GM19193 (cell line): ENCODE results near the gene TMEM132E.

ENCODE experiments used
- POLR2A ChIP-seq: IDR thresholded peaks from 4 replicates; pipeline ENCODE4 v1.6.1; 2011; ENCODE audit not compliant: insufficient read depth, insufficient read length; ENCODE audit errors: extremely low read depth

TMEM132E gene

DNA sequence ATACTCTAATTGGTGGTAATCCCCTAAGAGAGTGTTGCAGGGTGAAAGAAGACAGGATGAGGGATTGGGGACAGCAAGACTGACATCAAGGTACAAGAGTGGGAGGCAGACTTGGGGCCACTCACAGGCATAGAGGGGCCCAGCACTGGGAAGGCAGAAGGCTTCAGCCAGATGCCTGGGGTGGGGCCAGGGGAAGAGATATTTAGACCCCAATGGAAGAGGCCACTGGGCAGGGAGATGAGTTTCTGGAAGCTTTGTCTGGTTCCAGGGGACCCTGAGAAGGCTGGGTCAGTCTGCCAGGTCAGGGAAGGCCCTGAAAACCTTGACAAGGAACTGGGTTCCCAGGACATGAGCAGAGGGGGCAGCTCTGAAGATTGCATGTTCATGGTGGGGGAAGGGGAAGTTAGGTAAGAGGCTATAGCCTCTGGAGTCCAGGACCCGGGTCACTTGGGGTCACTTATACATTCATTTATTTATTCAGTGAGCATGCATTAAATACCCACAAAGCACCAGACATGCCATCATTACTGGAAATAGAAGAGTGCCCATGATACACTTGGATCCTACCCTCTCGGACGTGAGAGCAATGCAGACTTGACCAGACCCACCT is 92.9 kb downstream of the TMEM132E start:
- no peak for TF ChIP-seq POLR2A

DNA sequence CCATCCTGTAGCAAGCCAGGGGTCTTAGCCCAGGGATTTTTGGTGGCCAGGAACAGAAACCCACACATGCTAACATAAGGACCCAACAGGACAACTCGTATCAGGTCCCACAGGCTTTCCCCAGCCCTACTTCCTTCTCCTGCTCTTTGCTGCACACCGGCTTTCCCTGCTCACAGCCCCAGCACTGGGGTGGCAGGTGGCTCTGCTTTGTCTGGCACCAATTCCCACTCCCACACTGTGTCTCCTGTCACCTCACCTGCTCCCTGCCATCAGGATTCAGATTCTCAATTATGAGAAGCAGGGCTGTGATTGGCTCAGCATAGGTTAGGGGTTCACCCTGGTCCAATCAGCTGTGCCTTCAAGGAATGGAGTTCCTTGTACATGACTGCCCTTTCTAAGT is 94.1 kb downstream of the TMEM132E start:
- no peak for TF ChIP-seq POLR2A

DNA sequence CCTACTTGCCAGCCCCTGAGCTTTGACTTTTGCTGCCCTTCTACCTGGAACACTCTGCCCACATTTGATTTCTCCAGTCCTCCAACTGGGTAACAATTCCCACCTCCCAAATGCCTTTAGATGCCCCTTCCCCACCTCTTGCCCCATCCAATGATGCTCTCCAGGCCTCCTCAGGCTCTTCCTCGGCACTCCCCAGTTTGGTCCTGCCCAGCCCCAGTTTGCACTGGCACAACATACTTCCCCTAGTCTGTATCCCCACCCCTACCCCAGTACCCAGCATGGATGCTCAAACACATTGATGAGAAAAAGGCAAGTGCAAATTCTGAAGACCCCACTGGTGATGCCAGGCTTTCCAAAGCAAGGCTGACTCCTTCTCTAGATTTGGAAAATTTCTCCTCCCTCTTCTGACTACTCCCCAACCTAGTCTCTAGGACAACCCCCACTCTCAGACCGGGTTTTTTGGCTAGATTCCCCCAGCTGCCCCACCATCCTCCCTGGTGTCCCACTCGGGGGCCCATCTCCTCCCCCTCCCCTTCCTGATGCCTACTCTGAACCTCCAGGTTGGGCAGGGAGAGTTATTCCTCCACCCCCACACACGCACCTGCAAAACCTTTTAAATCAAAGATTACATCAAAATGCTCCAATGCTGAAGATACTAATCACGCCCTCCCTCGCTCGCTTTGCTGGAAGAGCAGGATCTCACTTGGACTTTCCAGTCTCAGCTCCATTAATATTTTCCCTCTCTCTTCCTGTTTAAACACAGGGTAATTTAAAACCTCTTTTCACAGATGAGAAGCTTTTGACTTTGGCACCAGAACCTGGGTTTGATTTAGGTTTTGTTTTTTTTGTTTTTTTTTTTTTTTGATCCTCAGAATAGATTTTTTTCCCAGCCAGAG is 94.9 kb downstream of the TMEM132E start:
- no peak for TF ChIP-seq POLR2A

DNA sequence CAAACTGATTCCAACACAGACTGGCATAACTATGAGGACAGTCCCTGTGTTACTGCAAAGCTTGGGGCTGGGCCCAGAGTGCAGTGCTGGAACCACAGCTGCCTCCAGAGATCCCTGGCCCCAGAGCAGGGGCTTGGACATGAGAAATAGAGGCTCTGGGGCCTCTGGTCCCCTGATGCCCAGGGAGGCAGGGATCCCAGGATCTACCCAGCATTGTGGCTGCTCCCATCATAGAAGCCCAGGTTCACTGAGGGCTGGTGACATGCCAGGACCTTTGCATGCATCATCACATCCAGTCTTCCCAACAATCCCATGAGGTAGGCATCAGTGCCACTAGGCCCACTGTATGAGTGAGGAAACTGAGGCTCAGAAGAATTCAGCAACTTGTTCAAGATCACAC is 95.8 kb downstream of the TMEM132E start:
- no peak for TF ChIP-seq POLR2A

DNA sequence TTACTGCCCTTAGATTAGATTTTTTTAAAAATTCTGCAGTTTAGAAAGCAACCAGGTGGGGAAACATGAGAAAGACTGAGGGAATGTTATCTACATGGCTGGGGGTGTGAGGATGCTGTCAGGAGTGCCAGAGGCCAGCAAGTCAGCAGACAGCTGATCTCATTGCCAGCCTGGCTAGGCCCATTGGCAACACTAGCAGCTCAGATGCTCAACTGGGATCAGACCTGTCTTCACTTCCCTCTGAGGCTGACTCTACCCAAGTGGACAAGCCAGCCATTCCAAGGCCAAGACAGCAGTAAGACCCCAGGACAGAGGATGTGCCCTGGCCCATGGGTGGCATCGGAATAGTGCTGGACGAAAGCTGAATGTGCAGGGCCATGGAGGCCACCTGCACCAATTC is 96.2 kb downstream of the TMEM132E start:
- no peak for TF ChIP-seq POLR2A

DNA sequence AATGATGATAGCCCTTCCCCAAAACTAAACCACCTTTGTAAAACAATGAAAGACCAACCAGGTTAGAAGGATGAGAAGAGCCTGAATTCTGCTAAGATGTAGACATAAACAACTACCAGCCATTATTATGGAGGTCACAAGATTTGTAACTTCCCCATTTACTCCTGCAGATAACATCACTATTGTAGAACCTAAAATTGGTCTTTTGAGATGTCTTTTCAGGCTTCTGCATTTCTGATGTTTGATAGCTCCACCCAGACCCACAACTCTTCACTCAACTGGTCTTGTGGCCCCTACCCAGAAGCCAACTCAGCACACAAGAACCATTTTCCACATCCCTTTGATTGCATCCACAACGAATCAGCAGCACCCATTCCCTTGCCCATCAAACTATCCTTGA is 100.8 kb downstream of the TMEM132E start:
- no peak for TF ChIP-seq POLR2A

DNA sequence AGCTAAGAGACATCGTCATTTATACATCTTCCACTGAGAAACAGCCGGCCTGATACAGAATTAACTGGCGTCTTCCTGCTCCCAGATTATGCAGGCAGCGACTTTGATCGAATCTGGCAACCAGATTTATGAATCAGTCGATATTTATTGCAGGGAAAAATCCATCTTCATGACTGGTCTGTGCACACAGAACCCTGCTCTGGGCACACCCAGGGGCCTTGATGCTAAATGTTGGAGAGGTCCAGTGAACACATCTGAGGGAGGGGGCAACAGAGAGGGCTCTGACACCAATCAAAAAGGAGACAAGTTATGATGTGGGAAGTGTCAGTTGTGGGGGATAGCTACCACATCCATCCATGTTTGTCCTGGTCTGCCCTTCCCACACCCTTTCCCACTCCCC is 102.9 kb downstream of the TMEM132E start:
- TF ChIP-seq POLR2A: no peak

DNA sequence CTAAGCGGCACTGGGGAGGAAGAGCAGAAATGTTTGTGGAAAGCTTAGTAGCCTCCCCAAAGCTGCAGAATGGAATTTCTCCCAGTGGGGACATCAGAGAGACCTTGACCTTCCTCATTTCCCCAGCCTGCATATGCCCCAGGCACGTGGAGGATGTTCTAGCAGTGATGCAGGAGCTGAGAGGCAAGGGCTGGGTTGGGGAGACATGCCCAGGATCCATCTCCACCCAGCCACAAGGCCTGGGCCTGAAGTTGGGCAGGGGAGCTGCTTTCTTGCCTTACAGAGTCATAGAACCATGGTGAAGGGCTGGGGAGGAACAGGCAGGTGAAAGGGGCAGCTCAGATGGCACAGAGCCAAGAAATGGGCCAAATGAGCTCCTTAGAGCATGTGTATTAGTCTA is 104.0 kb downstream of the TMEM132E start:
- TF ChIP-seq POLR2A: no peak
